NB4 (cell line): Measurements from ENCODE around the gene TSSK2.

Experiments
- MAX ChIP-seq: IDR thresholded peaks from 2 replicates; pipeline ENCODE4 v1.6.1; 2011; ENCODE audit warnings: low read depth, low read length
- MYC ChIP-seq: IDR thresholded peaks from 2 replicates; pipeline ENCODE4 v1.6.1; 2011; ENCODE audit warnings: low read depth, low read length
- POLR2A ChIP-seq: IDR thresholded peaks from 2 replicates; pipeline ENCODE4 v1.6.1; 2011; ENCODE audit warnings: mild to moderate bottlenecking; ENCODE audit not compliant: insufficient read length; ENCODE audit errors: extremely low read depth
- TF ChIP-seq, protein P1 (sequence below): IDR thresholded peaks from one replicate; pipeline ENCODE4 v1.5.1; 2012; ENCODE audit warnings: low read depth, low read length

- TF ChIP-seq, protein P1, sequence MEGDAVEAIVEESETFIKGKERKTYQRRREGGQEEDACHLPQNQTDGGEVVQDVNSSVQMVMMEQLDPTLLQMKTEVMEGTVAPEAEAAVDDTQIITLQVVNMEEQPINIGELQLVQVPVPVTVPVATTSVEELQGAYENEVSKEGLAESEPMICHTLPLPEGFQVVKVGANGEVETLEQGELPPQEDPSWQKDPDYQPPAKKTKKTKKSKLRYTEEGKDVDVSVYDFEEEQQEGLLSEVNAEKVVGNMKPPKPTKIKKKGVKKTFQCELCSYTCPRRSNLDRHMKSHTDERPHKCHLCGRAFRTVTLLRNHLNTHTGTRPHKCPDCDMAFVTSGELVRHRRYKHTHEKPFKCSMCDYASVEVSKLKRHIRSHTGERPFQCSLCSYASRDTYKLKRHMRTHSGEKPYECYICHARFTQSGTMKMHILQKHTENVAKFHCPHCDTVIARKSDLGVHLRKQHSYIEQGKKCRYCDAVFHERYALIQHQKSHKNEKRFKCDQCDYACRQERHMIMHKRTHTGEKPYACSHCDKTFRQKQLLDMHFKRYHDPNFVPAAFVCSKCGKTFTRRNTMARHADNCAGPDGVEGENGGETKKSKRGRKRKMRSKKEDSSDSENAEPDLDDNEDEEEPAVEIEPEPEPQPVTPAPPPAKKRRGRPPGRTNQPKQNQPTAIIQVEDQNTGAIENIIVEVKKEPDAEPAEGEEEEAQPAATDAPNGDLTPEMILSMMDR = peak; percentile 44
- TF ChIP-seq POLR2A (no peak), MYC (no peak), MAX (no peak)
Observed at GRCh38 chr22:19105867-19106802, 25.0 kb upstream of the TSSK2 start.
